ENCODE data around the gene MAML3. TPM values are rescaled to one million over a fixed set of nuclear protein-coding genes. Genes with fewer than 3 reads are reported as not detected.

MAML3 gene
- total and polyA plus RNA-seq, 2 experiments from 2014 or later: 1.7 to 6.5 TPM

DNA sequence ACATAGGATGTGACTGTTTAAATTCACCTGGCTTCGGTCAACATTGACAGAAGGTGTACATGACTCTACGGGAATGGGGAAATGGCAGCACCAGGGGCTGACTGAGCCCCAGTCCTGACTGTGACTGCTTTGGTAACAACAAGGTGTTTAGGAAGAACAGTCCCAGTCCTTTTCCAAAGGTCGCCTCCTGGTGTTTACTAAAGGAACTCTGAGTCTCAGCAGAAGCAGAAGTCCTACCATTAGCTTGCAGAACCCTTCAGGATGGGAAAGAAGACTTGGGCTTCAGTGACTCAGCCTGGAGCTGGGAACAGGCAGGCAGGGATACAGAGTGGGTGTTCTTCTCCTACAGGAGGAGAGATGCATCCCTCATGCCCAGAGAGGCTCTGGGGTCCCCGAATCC is 385.1 kb downstream of the MAML3 start (continued):
- TF ChIP-seq, protein P1, sequence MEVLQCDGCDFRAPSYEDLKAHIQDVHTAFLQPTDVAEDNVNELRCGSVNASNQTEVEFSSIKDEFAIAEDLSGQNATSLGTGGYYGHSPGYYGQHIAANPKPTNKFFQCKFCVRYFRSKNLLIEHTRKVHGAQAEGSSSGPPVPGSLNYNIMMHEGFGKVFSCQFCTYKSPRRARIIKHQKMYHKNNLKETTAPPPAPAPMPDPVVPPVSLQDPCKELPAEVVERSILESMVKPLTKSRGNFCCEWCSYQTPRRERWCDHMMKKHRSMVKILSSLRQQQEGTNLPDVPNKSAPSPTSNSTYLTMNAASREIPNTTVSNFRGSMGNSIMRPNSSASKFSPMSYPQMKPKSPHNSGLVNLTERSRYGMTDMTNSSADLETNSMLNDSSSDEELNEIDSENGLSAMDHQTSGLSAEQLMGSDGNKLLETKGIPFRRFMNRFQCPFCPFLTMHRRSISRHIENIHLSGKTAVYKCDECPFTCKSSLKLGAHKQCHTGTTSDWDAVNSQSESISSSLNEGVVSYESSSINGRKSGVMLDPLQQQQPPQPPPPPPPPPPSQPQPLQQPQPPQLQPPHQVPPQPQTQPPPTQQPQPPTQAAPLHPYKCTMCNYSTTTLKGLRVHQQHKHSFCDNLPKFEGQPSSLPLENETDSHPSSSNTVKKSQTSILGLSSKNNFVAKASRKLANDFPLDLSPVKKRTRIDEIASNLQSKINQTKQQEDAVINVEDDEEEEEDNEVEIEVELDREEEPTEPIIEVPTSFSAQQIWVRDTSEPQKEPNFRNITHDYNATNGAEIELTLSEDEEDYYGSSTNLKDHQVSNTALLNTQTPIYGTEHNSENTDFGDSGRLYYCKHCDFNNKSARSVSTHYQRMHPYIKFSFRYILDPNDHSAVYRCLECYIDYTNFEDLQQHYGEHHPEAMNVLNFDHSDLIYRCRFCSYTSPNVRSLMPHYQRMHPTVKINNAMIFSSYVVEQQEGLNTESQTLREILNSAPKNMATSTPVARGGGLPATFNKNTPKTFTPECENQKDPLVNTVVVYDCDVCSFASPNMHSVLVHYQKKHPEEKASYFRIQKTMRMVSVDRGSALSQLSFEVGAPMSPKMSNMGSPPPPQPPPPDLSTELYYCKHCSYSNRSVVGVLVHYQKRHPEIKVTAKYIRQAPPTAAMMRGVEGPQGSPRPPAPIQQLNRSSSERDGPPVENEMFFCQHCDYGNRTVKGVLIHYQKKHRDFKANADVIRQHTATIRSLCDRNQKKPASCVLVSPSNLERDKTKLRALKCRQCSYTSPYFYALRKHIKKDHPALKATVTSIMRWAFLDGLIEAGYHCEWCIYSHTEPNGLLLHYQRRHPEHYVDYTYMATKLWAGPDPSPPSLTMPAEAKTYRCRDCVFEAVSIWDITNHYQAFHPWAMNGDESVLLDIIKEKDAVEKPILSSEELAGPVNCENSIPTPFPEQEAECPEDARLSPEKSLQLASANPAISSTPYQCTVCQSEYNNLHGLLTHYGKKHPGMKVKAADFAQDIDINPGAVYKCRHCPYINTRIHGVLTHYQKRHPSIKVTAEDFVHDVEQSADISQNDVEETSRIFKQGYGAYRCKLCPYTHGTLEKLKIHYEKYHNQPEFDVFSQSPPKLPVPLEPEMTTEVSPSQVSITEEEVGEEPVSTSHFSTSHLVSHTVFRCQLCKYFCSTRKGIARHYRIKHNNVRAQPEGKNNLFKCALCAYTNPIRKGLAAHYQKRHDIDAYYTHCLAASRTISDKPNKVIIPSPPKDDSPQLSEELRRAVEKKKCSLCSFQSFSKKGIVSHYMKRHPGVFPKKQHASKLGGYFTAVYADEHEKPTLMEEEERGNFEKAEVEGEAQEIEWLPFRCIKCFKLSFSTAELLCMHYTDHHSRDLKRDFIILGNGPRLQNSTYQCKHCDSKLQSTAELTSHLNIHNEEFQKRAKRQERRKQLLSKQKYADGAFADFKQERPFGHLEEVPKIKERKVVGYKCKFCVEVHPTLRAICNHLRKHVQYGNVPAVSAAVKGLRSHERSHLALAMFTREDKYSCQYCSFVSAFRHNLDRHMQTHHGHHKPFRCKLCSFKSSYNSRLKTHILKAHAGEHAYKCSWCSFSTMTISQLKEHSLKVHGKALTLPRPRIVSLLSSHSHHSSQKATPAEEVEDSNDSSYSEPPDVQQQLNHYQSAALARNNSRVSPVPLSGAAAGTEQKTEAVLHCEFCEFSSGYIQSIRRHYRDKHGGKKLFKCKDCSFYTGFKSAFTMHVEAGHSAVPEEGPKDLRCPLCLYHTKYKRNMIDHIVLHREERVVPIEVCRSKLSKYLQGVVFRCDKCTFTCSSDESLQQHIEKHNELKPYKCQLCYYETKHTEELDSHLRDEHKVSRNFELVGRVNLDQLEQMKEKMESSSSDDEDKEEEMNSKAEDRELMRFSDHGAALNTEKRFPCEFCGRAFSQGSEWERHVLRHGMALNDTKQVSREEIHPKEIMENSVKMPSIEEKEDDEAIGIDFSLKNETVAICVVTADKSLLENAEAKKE (CRISPR knock-in tag; IDR thresholded peaks at IDR 0.05): peak; percentile 40; the same call in 1 of the 2 replicates

DNA sequence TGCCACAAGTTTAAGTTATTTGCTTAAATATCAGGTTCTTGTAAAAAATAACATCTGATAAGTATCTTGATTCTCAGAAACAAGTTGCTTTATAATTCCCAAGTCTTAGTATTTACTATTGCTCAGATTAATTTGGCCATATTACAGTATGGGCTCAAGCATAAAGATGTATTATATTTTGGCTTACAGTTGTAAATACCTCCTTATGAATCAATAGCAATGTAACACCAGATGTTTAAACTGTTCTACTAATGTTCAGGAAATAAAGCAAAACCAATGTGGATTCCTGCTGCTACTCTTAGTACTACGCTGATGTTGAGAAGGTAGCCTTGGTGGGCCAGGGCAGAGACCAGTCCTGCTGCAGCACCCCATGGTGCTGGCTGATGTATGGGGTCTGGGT is 385.6 kb downstream of the MAML3 start:
- DNase-seq (ENCODE audit: low spot score): no peak
- Histone ChIP-seq H3K4me3 (no peak overlapping the region), H3K9me2 (ENCODE audit: insufficient read depth) (no peaks in the 10 kb centered on the region), H2AFZ (no peak overlapping the region), H3F3A (replicated peaks; ENCODE audit: low read depth) (no peaks in the 10 kb centered on the region), H3K79me2 (replicated peaks; ENCODE audit: insufficient read depth) (no peaks in the 10 kb centered on the region), H3K27ac (ENCODE audit: low read depth) (no peak overlapping the region), H3K4me1 (ENCODE audit: insufficient read depth) (no peaks in the 10 kb centered on the region; the same call in 1 of the 2 replicates), H3K4me2 (no peak overlapping the region), H3K27me3 (ENCODE audit: insufficient read depth) (no peaks in the 10 kb centered on the region), H4K20me1 (replicated peaks; ENCODE audit: insufficient read depth) (no peaks in the 10 kb centered on the region), H3K36me3 (ENCODE audit: insufficient read depth) (no peaks in the 10 kb centered on the region)
- no peak for ATAC-seq
- H3K4me1 Mint-ChIP-seq: peaks cover 4% of the 10 kb centered on the region; the same call in 2 of the 3 replicates
- H3K27ac Mint-ChIP-seq: no peak overlapping the region
- no peak overlapping the region for H3K4me3 Mint-ChIP-seq
- H3K36me3 Mint-ChIP-seq (ENCODE audit: low read depth): no peaks in the 10 kb centered on the region
- no peaks in the 10 kb centered on the region for H3K9me3 Mint-ChIP-seq
- no peaks in the 10 kb centered on the region for H3K27me3 Mint-ChIP-seq (ENCODE audit: insufficient read depth, low read depth, poor library complexity)
- TF ChIP-seq, protein P2, sequence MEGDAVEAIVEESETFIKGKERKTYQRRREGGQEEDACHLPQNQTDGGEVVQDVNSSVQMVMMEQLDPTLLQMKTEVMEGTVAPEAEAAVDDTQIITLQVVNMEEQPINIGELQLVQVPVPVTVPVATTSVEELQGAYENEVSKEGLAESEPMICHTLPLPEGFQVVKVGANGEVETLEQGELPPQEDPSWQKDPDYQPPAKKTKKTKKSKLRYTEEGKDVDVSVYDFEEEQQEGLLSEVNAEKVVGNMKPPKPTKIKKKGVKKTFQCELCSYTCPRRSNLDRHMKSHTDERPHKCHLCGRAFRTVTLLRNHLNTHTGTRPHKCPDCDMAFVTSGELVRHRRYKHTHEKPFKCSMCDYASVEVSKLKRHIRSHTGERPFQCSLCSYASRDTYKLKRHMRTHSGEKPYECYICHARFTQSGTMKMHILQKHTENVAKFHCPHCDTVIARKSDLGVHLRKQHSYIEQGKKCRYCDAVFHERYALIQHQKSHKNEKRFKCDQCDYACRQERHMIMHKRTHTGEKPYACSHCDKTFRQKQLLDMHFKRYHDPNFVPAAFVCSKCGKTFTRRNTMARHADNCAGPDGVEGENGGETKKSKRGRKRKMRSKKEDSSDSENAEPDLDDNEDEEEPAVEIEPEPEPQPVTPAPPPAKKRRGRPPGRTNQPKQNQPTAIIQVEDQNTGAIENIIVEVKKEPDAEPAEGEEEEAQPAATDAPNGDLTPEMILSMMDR (conservative IDR thresholded peaks at IDR 0.05; ENCODE audit: low read depth in 2 of 2): no peak
- no peak for TF ChIP-seq ZNF331 (CRISPR knock-in tag; IDR thresholded peaks at IDR 0.05; ENCODE audit: low read depth)
- TF ChIP-seq, protein P1 (CRISPR knock-in tag; IDR thresholded peaks at IDR 0.05): no peak
- TF ChIP-seq STAT1 (IDR thresholded peaks at IDR 0.05; ENCODE audit: unreplicated experiment): no peak
- TF ChIP-seq NANOG (IDR thresholded peaks at IDR 0.05; ENCODE audit: borderline replicate concordance): no peak
- TF ChIP-seq POLR2AphosphoS5 (IDR thresholded peaks at IDR 0.05; ENCODE audit: low read depth): no peak
- no peak for TF ChIP-seq JUNB (IDR thresholded peaks at IDR 0.05; ENCODE audit: unreplicated experiment)
